ENCODE data around the gene TM4SF4. TPM values are rescaled to one million over a fixed set of nuclear protein-coding genes. Genes with fewer than 3 reads are reported as not detected.
A peak's percentile ranks its signal among the peaks of the same experiment; 100 is the strongest.

Gene TM4SF4
- total RNA-seq, 2 experiments from 2014 or later = not detected

DNA sequence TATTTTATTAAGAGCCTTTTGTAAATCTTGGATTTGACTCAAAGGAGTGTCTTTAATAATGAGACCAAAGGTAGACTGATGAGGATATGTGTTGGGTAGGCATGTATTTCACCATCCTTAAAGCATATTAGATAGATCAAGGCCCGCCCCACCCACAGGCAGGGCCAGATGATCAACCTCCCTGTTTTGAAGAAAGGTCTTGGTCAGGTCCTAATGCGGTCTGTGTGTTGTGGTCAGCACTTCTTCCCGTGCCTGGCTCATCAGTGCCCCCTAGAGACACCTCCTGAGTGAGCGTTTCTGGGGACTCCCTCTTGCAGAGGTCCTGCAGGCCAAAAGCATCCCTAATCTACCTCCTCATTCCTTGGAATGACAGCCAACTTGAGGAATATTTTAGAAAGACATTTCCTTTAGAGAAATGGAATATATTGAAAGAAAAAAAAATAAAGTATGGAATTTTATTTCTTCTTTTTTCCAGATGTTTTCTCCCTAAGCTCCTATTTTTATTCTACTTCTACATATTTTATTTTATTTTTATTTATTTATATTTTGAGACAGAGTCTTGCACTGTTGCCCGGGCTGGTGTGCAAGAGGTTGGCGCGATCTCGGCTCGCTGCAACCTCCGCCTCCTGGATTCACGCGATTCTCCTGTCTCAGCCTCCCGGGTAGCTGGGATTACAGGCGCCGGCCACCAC lies 6.0 kb downstream of the TM4SF4 start:
- DNase-seq (peak; percentile 72), ATAC-seq (peak; percentile 33)
- Mint-ChIP-seq H3K4me1 (peaks cover 2% of the 10 kb centered on the region), H3K4me3 (no peak overlapping the region), H3K36me3 (no peaks in the 10 kb centered on the region), H3K27ac (no peak overlapping the region), H3K27me3 (peaks cover 10% of the 10 kb centered on the region), H3K9me3 (ENCODE audit: low read depth) (no peaks in the 10 kb centered on the region)
- CTCF ChIA-PET = interaction anchor here (0.7 to 1.4 kb wide), 4 partner anchors 8 to 82 kb away, joined by 3 to 5 read pairs (median 4); no protein-coding TSS in a partner anchor

DNA sequence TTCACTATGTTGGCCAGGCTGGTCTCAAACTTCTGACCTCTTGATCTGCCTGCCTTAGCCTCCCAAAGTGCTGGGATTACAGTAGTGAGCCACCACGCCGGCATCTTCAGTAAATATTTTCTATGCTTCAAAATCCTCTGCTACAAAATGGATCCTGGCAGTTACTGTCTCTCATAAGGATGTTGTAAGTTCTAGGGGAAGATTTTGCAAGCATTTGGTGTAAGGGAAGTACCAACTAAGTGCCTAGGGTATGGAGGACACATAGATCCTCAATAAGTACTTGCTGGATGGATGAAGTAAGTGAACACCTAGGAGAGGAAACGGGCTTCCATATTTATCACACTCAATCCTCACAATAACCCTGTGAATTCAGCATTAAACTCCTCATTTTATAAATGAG lies 6.6 kb downstream of the TM4SF4 start:
- Mint-ChIP-seq H3K4me1 (peaks cover 2% of the 10 kb centered on the region), H3K36me3 (no peaks in the 10 kb centered on the region), H3K9me3 (ENCODE audit: low read depth) (no peaks in the 10 kb centered on the region), H3K4me3 (no peak overlapping the region), H3K27me3 (peaks cover 7% of the 10 kb centered on the region), H3K27ac (no peak overlapping the region)
- no peak for DNase-seq
- CTCF ChIA-PET = interaction anchor here (0.7 to 0.9 kb wide), 2 partner anchors 10 to 82 kb away, joined by 3 read pairs; no protein-coding TSS in a partner anchor
- ATAC-seq = no peak

DNA sequence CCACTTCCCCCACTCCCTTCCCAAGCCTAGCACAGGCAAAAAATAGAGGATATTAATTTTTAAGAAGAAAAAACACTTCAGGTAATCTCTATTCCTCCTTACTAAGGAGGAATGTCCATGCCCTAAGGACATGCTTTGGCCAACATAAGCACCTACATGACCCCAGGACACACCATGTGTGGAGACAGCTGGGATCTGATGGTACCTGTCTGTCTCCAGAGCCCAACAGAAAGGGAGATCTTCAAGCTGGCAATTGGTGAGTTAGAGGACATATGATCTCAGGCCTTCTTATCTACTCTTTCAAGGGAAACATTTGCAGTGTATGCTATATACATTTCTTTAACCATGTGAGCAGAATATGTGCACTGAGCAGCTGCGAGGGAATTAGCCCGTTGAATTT lies 7.0 kb downstream of the TM4SF4 start:
- CTCF ChIA-PET = interaction anchor here (0.9 kb wide), 1 partner anchor 83 kb away, joined by 3 read pairs; no protein-coding TSS in a partner anchor
- Mint-ChIP-seq H3K27ac (no peak overlapping the region), H3K4me1 (peaks cover 2% of the 10 kb centered on the region), H3K27me3 (peaks cover 7% of the 10 kb centered on the region), H3K4me3 (no peak overlapping the region), H3K9me3 (ENCODE audit: low read depth) (no peaks in the 10 kb centered on the region), H3K36me3 (no peaks in the 10 kb centered on the region)
- ATAC-seq = no peak
- DNase-seq = no peak

DNA sequence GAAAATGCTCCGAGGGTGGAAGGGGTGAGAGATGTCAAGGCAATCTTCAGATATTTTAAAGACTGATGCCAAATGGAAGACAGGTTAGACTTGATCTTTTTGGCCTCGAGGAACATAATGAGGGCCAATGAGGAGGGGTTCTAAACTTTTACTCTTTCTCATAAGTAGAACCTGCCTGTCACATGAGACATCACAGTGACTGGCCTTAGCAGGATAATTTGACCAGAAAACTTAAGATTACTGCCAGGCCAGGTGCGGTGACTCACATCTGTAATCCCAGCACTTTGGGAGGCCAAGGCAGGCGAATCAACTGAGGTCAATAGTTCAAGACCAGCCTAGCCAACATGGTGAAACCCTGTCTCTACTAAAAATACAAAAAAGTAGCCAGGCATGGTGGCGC lies 12.2 kb downstream of the TM4SF4 start:
- CTCF ChIA-PET = no interaction called here
- H3K36me3 Mint-ChIP-seq = no peaks in the 10 kb centered on the region
- H3K4me1 Mint-ChIP-seq = no peaks in the 10 kb centered on the region
- H3K27ac Mint-ChIP-seq = no peak overlapping the region
- peaks cover 16% of the 10 kb centered on the region for H3K27me3 Mint-ChIP-seq
- DNase-seq (no peak), ATAC-seq (no peak)
- H3K4me3 Mint-ChIP-seq = no peak overlapping the region
- H3K9me3 Mint-ChIP-seq (ENCODE audit: low read depth) = no peaks in the 10 kb centered on the region

DNA sequence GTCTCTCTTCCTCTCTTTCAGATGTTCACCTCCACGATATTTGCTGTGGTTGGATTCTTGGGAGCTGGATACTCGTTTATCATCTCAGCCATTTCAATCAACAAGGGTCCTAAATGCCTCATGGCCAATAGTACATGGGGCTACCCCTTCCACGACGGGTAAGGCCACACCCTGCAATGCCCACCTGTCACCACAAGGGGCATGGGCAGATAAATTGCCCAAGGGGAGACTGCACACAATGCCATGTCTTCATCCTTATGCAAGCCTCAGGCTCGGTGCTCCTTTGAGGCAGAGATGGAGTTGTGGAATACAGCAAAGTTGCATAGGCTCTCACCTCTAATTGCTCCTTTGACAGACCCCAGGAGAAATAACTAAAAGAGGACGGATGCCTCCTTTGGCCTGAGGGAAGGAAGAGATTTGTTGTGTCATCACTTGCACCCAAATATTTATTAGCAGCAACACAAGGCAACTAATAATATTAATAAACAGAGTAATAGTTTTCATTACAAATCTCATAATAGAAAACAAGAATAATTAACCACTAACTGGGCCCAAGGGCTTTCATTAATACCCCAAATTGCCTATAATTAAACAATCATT lies 13.2 kb downstream of the TM4SF4 start:
- DNase-seq (peak; percentile 55), ATAC-seq (peak; percentile 51)
- no peaks in the 10 kb centered on the region for H3K9me3 Mint-ChIP-seq (ENCODE audit: low read depth)
- no peaks in the 10 kb centered on the region for H3K4me1 Mint-ChIP-seq
- H3K4me3 Mint-ChIP-seq = no peak overlapping the region
- CTCF ChIA-PET = interaction anchor here (1.1 to 1.7 kb wide), 2 partner anchors 8 to 15 kb away, joined by 3 to 4 read pairs; no protein-coding TSS in a partner anchor
- H3K36me3 Mint-ChIP-seq = no peaks in the 10 kb centered on the region
- no peak overlapping the region for H3K27ac Mint-ChIP-seq
- peaks cover 20% of the 10 kb centered on the region for H3K27me3 Mint-ChIP-seq

DNA sequence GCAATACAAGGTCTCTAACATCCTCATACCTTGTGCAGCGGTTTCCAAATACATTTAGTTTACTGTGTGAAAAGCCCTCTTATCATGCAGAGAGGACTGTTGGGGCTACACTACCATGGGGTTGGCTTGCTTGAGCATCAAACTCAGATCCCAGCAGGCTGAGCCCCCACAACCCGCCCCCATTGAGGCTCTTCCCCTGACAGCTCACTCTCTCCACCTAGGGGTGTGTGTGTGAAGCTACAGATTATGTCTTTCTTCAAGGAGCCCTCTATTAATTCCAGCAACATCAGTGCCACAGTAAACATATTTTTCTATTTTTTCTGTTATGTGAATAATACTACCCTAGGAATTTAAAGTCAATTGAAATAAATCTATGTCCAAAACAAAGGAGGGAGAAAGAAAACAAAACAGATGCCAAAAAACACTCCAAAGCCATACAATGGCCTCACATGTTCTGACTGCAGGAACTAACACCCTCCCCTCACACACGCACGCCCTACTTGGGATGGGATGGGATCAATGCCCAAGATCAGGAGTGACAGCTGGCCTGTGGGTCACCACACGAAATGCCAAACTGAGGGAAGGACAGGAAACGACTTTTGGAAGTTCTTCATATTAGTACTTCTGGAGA lies 14.7 kb downstream of the TM4SF4 start:
- Mint-ChIP-seq H3K27me3 (peaks cover 25% of the 10 kb centered on the region), H3K4me1 (no peaks in the 10 kb centered on the region), H3K4me3 (no peak overlapping the region), H3K9me3 (ENCODE audit: low read depth) (no peaks in the 10 kb centered on the region), H3K36me3 (no peaks in the 10 kb centered on the region), H3K27ac (no peak overlapping the region)
- no peak for DNase-seq
- CTCF ChIA-PET = interaction anchor here (1.1 to 1.7 kb wide), 3 partner anchors 9 to 281 kb away, joined by 3 to 4 read pairs (median 3); no protein-coding TSS in a partner anchor
- ATAC-seq = no peak

DNA sequence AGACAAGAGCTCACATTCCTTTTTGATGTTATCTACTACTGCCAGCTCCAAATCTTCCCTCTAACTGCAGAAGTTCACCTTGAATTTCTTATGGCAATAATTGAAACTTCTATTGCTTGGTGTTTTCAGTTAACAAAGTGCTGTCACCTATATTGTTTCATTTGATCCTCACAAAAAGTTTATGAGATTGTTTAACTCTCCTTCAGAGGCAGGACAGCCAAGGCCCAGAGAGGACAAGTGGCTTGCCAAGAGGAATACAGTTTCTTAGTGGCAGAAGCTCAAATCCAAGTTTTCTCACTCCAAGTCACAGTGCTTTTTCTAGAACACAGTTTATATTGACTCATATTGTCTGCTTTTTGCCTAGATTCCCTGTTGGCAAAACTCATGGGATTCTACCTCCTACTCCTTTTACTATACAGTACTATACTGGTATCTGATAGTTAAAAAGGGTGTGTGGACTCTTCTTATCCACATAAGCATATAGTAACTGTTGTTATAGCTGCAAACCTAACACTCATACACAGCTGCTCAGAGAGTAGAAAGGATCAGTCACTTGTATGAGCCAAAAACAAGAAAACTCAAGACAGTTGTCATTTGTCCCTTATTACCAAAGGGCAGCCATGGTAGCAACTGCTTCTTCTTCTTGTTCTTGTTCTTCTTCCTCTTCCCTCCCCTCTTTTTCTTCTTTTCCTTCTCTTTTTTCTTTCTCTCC lies 15.9 kb downstream of the TM4SF4 start:
- Mint-ChIP-seq H3K9me3 (ENCODE audit: low read depth) (no peaks in the 10 kb centered on the region), H3K4me3 (no peak overlapping the region), H3K27me3 (peaks cover 25% of the 10 kb centered on the region), H3K4me1 (no peaks in the 10 kb centered on the region), H3K27ac (no peak overlapping the region), H3K36me3 (no peaks in the 10 kb centered on the region)
- CTCF ChIA-PET = interaction anchor here (0.9 to 1.5 kb wide), 3 partner anchors 10 to 371 kb away, joined by 3 to 4 read pairs (median 3); no protein-coding TSS in a partner anchor
- DNase-seq (no peak), ATAC-seq (no peak)

DNA sequence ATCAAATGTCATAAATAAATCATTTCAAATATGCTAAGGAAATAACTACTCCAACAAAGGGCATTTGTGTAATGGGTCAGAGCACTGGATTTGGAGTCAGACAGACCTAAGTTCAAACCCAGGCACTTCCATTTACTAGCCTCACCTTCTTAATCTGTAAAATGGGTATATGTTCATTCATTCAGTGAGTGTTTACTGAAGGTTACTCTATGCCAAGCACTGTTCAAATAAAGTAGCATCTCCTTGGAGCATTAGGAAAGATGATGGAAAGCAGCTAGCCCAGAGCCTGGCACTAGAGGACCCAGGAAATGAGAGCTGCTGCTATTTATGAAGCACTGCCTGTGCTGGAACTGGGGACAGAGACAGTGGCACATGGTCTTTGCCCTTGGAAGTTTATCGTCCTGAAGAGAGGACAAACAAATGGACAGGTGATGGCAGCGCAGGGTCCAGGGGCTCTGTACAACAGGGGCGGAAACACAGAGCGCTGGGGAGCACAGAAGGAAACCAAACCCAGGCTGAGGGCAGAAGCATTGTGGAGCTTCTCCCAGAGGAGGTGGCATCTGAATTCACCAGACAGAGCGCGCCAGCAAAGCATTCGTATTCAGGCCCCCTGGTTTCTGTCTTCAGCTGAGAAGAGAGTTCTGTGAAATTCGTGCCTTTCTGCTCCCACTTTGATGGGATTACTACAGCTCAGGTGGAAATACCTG lies 19.0 kb downstream of the TM4SF4 start:
- Mint-ChIP-seq H3K27me3 (peaks cover 30% of the 10 kb centered on the region), H3K9me3 (ENCODE audit: low read depth) (no peaks in the 10 kb centered on the region), H3K4me1 (no peaks in the 10 kb centered on the region), H3K4me3 (no peak overlapping the region), H3K36me3 (peaks cover 1% of the 10 kb centered on the region), H3K27ac (no peak overlapping the region)
- DNase-seq (no peak), ATAC-seq (no peak)
- CTCF ChIA-PET = interaction anchor here (1.0 to 1.7 kb wide), 5 partner anchors 14 to 315 kb away, joined by 3 to 7 read pairs (median 3); no protein-coding TSS in a partner anchor

DNA sequence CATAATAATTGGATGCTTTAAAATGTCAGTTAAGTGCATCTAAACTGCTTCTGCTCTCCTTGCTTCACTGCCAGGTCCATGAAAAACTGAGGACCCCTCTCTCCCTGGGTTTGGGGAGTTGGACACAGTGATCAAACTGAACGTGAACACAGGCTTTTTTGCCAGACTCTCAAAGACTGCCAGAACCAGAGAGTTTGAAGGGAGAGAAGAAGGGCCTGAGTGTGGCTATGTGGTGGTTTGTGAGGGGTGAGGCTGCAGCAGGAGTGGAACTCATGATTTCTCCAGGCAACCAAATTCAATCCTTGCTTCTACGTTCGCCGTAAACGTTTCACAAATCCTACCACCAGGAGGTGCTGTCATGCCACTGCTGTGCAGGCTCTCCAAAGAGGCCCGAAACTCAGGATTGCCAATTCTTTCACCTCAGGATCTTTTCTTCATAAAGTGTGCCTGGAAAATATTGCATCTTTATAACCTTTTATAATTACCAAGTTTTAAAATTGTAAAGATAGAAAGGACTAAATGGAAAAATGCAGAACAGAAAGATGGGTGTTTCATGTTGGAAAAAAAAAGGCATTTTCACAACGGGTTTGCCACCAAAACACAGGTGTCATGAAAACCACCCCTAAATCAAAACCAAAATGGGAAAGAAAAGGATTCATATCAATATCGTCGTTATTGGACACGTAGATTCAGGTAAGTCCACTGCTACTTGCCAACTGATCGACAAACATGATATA lies 19.7 kb downstream of the TM4SF4 start:
- Mint-ChIP-seq H3K4me3 (no peak overlapping the region), H3K4me1 (no peaks in the 10 kb centered on the region), H3K27ac (no peak overlapping the region), H3K27me3 (peaks cover 30% of the 10 kb centered on the region), H3K9me3 (ENCODE audit: low read depth) (no peaks in the 10 kb centered on the region), H3K36me3 (peaks cover 1% of the 10 kb centered on the region)
- DNase-seq (peak; percentile 59), ATAC-seq (no peak)
- CTCF ChIA-PET = interaction anchor here (1.0 to 1.7 kb wide), 6 partner anchors 15 to 314 kb away, joined by 3 to 7 read pairs (median 4); partner anchors contain the start of gene COMMD2

DNA sequence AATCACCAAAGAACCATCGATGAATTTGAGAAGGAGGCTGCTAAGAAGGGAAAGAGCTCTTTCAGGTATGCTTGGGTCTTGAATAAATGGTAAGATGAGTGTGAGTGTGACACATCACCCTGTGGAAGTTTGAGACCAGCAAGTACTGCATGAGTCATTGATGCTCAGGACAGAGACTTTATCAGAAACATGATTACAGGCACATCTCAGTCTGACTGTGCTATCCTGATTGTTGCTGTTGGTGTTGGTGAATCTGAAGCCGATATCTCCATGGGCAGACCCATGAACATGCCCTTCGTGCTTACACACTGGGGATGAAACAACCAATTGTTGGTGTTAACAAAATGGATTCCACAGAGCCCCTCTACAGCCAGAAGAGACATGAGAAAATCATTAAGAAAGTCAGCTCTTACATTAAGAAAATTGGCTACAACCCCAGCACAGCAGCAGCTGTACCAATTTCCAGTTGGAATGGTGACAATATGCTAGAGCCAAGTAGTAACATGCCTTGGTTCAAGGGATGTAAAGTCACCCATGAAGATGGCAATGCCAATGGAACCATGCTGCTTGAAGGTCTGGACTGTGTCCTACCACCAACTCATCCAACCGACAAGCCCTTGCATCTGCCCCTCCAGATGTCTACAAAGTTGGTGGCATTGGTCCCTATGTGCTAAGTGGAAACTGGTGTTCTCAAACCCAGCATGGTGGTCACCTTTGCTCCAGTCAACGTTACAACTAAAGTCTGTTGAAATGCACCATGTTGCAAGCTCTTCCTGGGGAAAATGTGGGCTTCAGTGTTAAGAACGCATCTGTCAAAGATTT lies 20.5 kb downstream of the TM4SF4 start:
- no peak for ATAC-seq
- Mint-ChIP-seq H3K27me3 (peaks cover 25% of the 10 kb centered on the region), H3K36me3 (peaks cover 1% of the 10 kb centered on the region), H3K9me3 (ENCODE audit: low read depth) (no peaks in the 10 kb centered on the region), H3K4me1 (no peaks in the 10 kb centered on the region), H3K27ac (no peak overlapping the region), H3K4me3 (no peak overlapping the region)
- DNase-seq = no peak
- CTCF ChIA-PET = interaction anchor here (1.0 to 1.6 kb wide), 6 partner anchors 13 to 313 kb away, joined by 3 to 5 read pairs (median 3); partner anchors contain the start of gene COMMD2

DNA sequence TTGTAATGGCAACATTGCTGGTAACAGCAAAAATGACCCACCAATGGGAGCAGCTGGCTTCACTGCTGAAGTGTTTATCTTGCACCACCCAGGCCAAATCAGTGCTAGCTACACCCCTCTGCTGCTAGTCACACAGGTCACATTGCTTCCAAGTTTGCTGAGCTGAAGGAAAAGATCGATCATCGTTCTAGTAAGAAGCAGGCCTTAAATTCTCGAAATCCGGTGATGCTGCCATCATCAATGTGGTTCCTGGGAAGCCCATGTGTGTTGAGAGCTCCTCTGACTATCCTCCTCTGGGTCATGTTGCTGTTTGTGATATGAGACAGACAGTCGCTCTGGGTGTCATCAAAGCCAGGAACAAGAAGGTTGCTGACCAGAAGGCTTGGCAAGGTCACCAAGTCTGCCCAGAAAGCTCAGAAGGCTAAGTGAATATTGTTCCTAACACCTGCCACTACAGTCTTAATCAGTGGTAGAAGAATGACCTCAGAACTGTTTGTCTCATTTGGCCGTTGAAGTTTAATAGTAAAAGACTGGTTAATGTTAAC lies 21.2 kb downstream of the TM4SF4 start:
- H3K36me3 Mint-ChIP-seq = peaks cover 1% of the 10 kb centered on the region
- no peak for ATAC-seq
- no peak for DNase-seq
- H3K27ac Mint-ChIP-seq = no peak overlapping the region
- CTCF ChIA-PET = interaction anchor here (1.1 to 1.6 kb wide), 3 partner anchors 12 to 312 kb away, joined by 3 to 5 read pairs (median 4); no protein-coding TSS in a partner anchor
- H3K4me3 Mint-ChIP-seq = no peak overlapping the region
- H3K4me1 Mint-ChIP-seq = no peaks in the 10 kb centered on the region
- H3K9me3 Mint-ChIP-seq (ENCODE audit: low read depth) = no peaks in the 10 kb centered on the region
- H3K27me3 Mint-ChIP-seq = peaks cover 20% of the 10 kb centered on the region
